H1 (cell line): ENCODE data around the gene SERGEF. TPM values are rescaled to one million over a fixed set of nuclear protein-coding genes. Genes with fewer than 3 reads are reported as not detected.

Experiments used
- CTCF ChIA-PET: fragments of 300-600 bp; sonication (Branson Sonifier 250); formaldehyde crosslinking; loops from one replicate; lab custom pipeline; 2021; ENCODE audit not compliant: partially characterized antibody; lab: Charles Lee
- POLR2A ChIA-PET: fragments of 300-600 bp; sonication (Branson Sonifier 250); formaldehyde crosslinking; loops from one replicate; lab custom pipeline; 2021; ENCODE audit warnings: inconsistent platforms; ENCODE audit not compliant: partially characterized antibody; lab: Charles Lee
- DNase-seq, 2 experiments: peaks; one replicate each; pipeline versions ENCODE4 v3.0.0 to v3.0.0-alpha.2; 2010 to 2022; ENCODE audit warnings: low spot score in 2 of 2, low read depth in 1 of 2, mixed read lengths in 1 of 2
- FAIRE-seq: peaks from 2 replicates; lab custom pipeline; 2011; peaks lifted over from hg19 to GRCh38; lab: Jason Lieb, UNC
- H2AFZ ChIP-seq: 2 replicates; pipeline ENCODE4 v1.8.1; 2012; ENCODE audit warnings: low read length, inconsistent platforms
- H2AK5ac ChIP-seq: 2 replicates; pipeline ENCODE4 v1.6.1; 2013; ENCODE audit warnings: low read depth, low read length
- H2BK120ac ChIP-seq: replicated peaks from 2 replicates; pipeline ENCODE3; 2013; ENCODE audit warnings: low read depth, low read length, inconsistent platforms
- H2BK12ac ChIP-seq: 2 replicates; pipeline ENCODE4 v1.6.1; 2013; ENCODE audit warnings: low read depth, low read length
- H2BK15ac ChIP-seq: 2 replicates; pipeline ENCODE4 v1.6.1; 2013; ENCODE audit warnings: low read length
- H2BK20ac ChIP-seq: 2 replicates; pipeline ENCODE4 v1.6.1; 2013; ENCODE audit warnings: low read length
- H2BK5ac ChIP-seq: 2 replicates; pipeline ENCODE4 v1.6.1; 2013; ENCODE audit warnings: low read depth, low read length
- H3K14ac ChIP-seq: 2 replicates; pipeline ENCODE4 v1.6.1; 2013; ENCODE audit warnings: inconsistent platforms; ENCODE audit not compliant: insufficient read length
- H3K18ac ChIP-seq: 2 replicates; pipeline ENCODE4 v1.6.1; 2013; ENCODE audit warnings: low read length; ENCODE audit errors: extremely low read depth
- H3K23ac ChIP-seq: 2 replicates; pipeline ENCODE4 v1.6.1; 2013; ENCODE audit warnings: inconsistent platforms; ENCODE audit not compliant: insufficient read length
- H3K23me2 ChIP-seq: 2 replicates; pipeline ENCODE4 v1.6.1; 2013; ENCODE audit warnings: low read depth, low read length
- H3K27ac ChIP-seq: 2 replicates; pipeline ENCODE4 v1.6.1; 2011; ENCODE audit warnings: low read depth, low read length, inconsistent platforms
- H3K27me3 ChIP-seq, 4 experiments: replicated peaks in 1 of 4; 1 replicate in 1 of 4; 2 replicates in 3 of 4; pipeline versions ENCODE4 v1.6.1 to v1.8.1; 2011 to 2013; ENCODE audit warnings: low read length in 3 of 4, mild to moderate bottlenecking in 3 of 4, inconsistent platforms in 2 of 4, mixed read lengths in 2 of 4, moderate library complexity in 1 of 4; ENCODE audit not compliant: control insufficient read depth in 3 of 4, insufficient read depth in 3 of 4; ENCODE audit errors: extremely low read depth in 1 of 4
- H3K36me3 ChIP-seq, 4 experiments: 2 replicates each; pipeline versions ENCODE4 v1.6.1 to v1.8.1; 2011 to 2013; ENCODE audit warnings: mild to moderate bottlenecking in 4 of 4, low read length in 3 of 4, moderate library complexity in 2 of 4, control low read depth in 1 of 4, inconsistent platforms in 1 of 4; ENCODE audit not compliant: insufficient read depth in 4 of 4, control insufficient read depth in 2 of 4
- H3K4ac ChIP-seq: replicated peaks from 2 replicates; pipeline ENCODE3; 2013; ENCODE audit warnings: low read length, low read depth, mixed read lengths, inconsistent platforms; ENCODE audit not compliant: insufficient read length
- H3K4me1 ChIP-seq, 4 experiments: replicated peaks in 1 of 4; 1 replicate in 1 of 4; 2 replicates in 3 of 4; pipeline versions ENCODE4 v1.6.1 to v1.8.1; 2011 to 2013; ENCODE audit warnings: low read length in 3 of 4, inconsistent platforms in 2 of 4, mixed read lengths in 1 of 4; ENCODE audit not compliant: insufficient read depth in 4 of 4, control insufficient read depth in 3 of 4
- H3K4me2 ChIP-seq, 2 experiments: 2 replicates each; pipeline versions ENCODE4 v1.6.1 to v1.8.1; 2011 to 2013; ENCODE audit warnings: low read depth in 2 of 2, low read length in 2 of 2, control low read depth in 1 of 2, inconsistent platforms in 1 of 2, mild to moderate bottlenecking in 1 of 2; ENCODE audit not compliant: insufficient read depth in 1 of 2
- H3K4me3 ChIP-seq, 4 experiments: fragments of 200-600, 300-600 bp in 1 of 4; sonication (generic), shearing (Covaris generic), sonication (Bioruptor Twin) in 1 of 4; 2 replicates each; pipeline versions ENCODE4 v1.5.1 to v1.8.1; 2011 to 2016; ENCODE audit warnings: low read length in 4 of 4, low read depth in 3 of 4, control low read depth in 2 of 4, inconsistent platforms in 2 of 4, mild to moderate bottlenecking in 2 of 4, mixed read lengths in 1 of 4, moderate library complexity in 1 of 4; ENCODE audit not compliant: insufficient read depth in 2 of 4; ENCODE audit errors: extremely low read depth in 1 of 4
- H3K56ac ChIP-seq: replicated peaks from 2 replicates; pipeline ENCODE3; 2013; ENCODE audit warnings: low read depth, mild to moderate bottlenecking, mixed read lengths, low read length, inconsistent platforms; ENCODE audit not compliant: insufficient read length
- H3K79me1 ChIP-seq: 2 replicates; pipeline ENCODE4 v1.6.1; 2013; ENCODE audit warnings: low read depth, low read length, control low read depth
- H3K79me2 ChIP-seq, 2 experiments: 2 replicates each; pipeline versions ENCODE4 v1.6.1 to v1.8.1; 2012 to 2013; ENCODE audit warnings: low read length in 2 of 2, mild to moderate bottlenecking in 2 of 2, inconsistent platforms in 1 of 2; ENCODE audit not compliant: insufficient read depth in 2 of 2, control insufficient read depth in 1 of 2
- H3K9ac ChIP-seq, 4 experiments: replicated peaks in 1 of 4; 1 replicate in 1 of 4; 2 replicates in 3 of 4; pipeline versions ENCODE4 v1.6.1 to v1.8.1; 2011 to 2013; ENCODE audit warnings: low read depth in 3 of 4, low read length in 3 of 4, control low read depth in 2 of 4, mild to moderate bottlenecking in 2 of 4, moderate library complexity in 2 of 4, inconsistent platforms in 1 of 4; ENCODE audit errors: extremely low read depth in 1 of 4
- H3K9me3 ChIP-seq, 2 experiments: 2 replicates each; pipeline versions ENCODE4 v1.6.1 to v1.8.1; 2012 to 2013; ENCODE audit warnings: mild to moderate bottlenecking in 2 of 2, moderate library complexity in 2 of 2, control low read depth in 1 of 2, inconsistent platforms in 1 of 2, low read depth in 1 of 2, low read length in 1 of 2, mixed read lengths in 1 of 2; ENCODE audit not compliant: insufficient read depth in 2 of 2
- H4K20me1 ChIP-seq, 2 experiments: replicated peaks in 1 of 2; 2 replicates each; pipeline versions ENCODE3 to v1.8.1; 2011 to 2013; ENCODE audit warnings: inconsistent platforms in 2 of 2, low read length in 2 of 2, mild to moderate bottlenecking in 1 of 2; ENCODE audit not compliant: insufficient read depth in 2 of 2, control insufficient read depth in 1 of 2
- H4K5ac ChIP-seq: 2 replicates; pipeline ENCODE4 v1.6.1; 2013; ENCODE audit warnings: low read length, low read depth, mixed read lengths, inconsistent platforms; ENCODE audit not compliant: insufficient read length
- H4K8ac ChIP-seq: 2 replicates; pipeline ENCODE4 v1.8.0; 2013; ENCODE audit warnings: mild to moderate bottlenecking, moderate library complexity, low read length, inconsistent platforms; ENCODE audit not compliant: insufficient read depth; ENCODE audit errors: extremely low read depth
- H4K91ac ChIP-seq: replicated peaks from 2 replicates; pipeline ENCODE3; 2013; ENCODE audit warnings: low read length, mixed read lengths, inconsistent platforms; ENCODE audit not compliant: insufficient read length
- ASH2L ChIP-seq: fragments of 200-600, 300-600 bp; sonication (generic); IDR thresholded peaks from one replicate; pipeline ENCODE4 v1.7.1; 2017; ENCODE audit warnings: low read length
- CBX8 ChIP-seq: fragments of 300-800, 300-1000 bp; sonication (generic); IDR thresholded peaks from 2 replicates; pipeline ENCODE4 v1.7.1; 2016; ENCODE audit warnings: low read depth, low read length, borderline replicate concordance
- KDM5A ChIP-seq: fragments of 200-600 bp; IDR thresholded peaks from 2 replicates; pipeline ENCODE4 v1.7.1; 2012; ENCODE audit warnings: mild to moderate bottlenecking, low read length, inconsistent platforms, mixed read lengths
- MAFK ChIP-seq: IDR thresholded peaks from 2 replicates; pipeline ENCODE4 v1.6.1; 2012; ENCODE audit warnings: low read depth, mild to moderate bottlenecking, improper control_type of control experiment, low read length
- POLR2A ChIP-seq, 2 experiments: IDR thresholded peaks; 1 replicate in 1 of 2; 2 replicates in 1 of 2; pipeline ENCODE4 v1.6.1; 2011; ENCODE audit warnings: low read depth in 2 of 2, low read length in 2 of 2, mild to moderate bottlenecking in 2 of 2; ENCODE audit errors: control extremely low read depth in 1 of 2
- RNF2 ChIP-seq: fragments of 200-900, 300-1000 bp; sonication (generic); IDR thresholded peaks from 2 replicates; pipeline ENCODE4 v1.7.1; 2016; ENCODE audit warnings: borderline replicate concordance, low read depth, mild to moderate bottlenecking, antibody characterized with exemption, low read length; ENCODE audit not compliant: poor library complexity, severe bottlenecking; ENCODE audit errors: missing control alignments
- SRF ChIP-seq: IDR thresholded peaks from 2 replicates; pipeline ENCODE4 v1.6.1; 2011; ENCODE audit warnings: mild to moderate bottlenecking, low read depth, low read length, moderate library complexity
- SUZ12 ChIP-seq: fragments of 200-600 bp; sonication (generic); IDR thresholded peaks from 2 replicates; pipeline ENCODE4 v1.6.1; 2012; ENCODE audit warnings: mild to moderate bottlenecking, inconsistent platforms, low read length, moderate library complexity, mixed read lengths
- USF2 ChIP-seq: IDR thresholded peaks from 2 replicates; pipeline ENCODE4 v1.6.1; 2011; ENCODE audit warnings: low read length, improper control_type of control experiment
- WGBS, 2 experiments: shearing (Covaris generic) in 1 of 2; methylation state at CpG; one replicate each; pipeline versions ENCODE4 v1.1.6 to v1.1.7; 2013 to 2015; ENCODE audit warnings: low lambda C conversion rate in 2 of 2, mixed read lengths in 2 of 2, inconsistent platforms in 1 of 2, low coverage in 1 of 2, missing lambda C conversion rate in 1 of 2; ENCODE audit not compliant: insufficient replicate concordance in 2 of 2, insufficient coverage in 1 of 2, insufficient read length in 1 of 2; ENCODE audit errors: extremely low coverage in 1 of 2, missing lambda C conversion rate in 1 of 2; 5-methylcytosine and 5-hydroxymethylcytosine counted together
- polyA plus RNA-seq, 7 experiments: library from polyadenylated mRNA; depleted of rRNA in 3 of 7; stranded (reverse) in 5 of 7; unstranded in 2 of 7; fragments of >200 nt in 5 of 7; fragments of 200-250 nt in 2 of 7; gene quantifications; 1 replicate in 5 of 7; 2 replicates in 1 of 7; 4 replicates in 1 of 7; pipeline versions ENCODE4 v1.2.1 to v1.2.3, GENCODE V29; 2011 to 2013; ENCODE audit warnings: missing spikeins in 2 of 7, mixed read lengths in 2 of 7
- total RNA-seq: library from RNA; stranded (reverse); fragmentation: NEBNext Ultra II Directional; extraction: Animal tissue kit (Norgen Biotek cat#: 25700); gene quantifications from 2 replicates; pipeline ENCODE4 v1.2.1, GENCODE V29; 2021

The SERGEF gene
- total and polyA plus RNA-seq, 2 of the 8 experiments (the other 6 are each of a cell fraction or from before 2014, with no cell fraction given), result 16.6 to 28.8 TPM

GRCh38 chr11:17894929-17895658 lies 117.8 kb downstream of the SERGEF start:
- no peak for FAIRE-seq
- no peak for DNase-seq
- Histone ChIP-seq H2BK120ac (no peak overlapping the region), H3K18ac (no peak overlapping the region), H3K56ac (no peak overlapping the region), H2BK5ac (no peak overlapping the region), H2BK12ac (no peak overlapping the region), H3K23ac (no peak overlapping the region), H2BK20ac (no peak overlapping the region), H3K4me1 (0 out of 7 replicates have a peak, but pooled peaks cover 0 to 2% (median 0%) of the 10 kb centered on the region in 4 experiments), H3K79me2 (no peaks in the 10 kb centered on the region), H3K4me3 (no peak overlapping the region)
- TF ChIP-seq MAFK (no peak), SRF (no peak), ASH2L (no peak), RNF2 (no peak), POLR2A (IDR thresholded peaks at IDR 0.05; ENCODE audit: control extremely low read depth in 1 of 2, low read depth in 2 of 2, low read length in 2 of 2) (no peak), USF2 (no peak), SUZ12 (no peak), CBX8 (no peak), KDM5A (no peak)
- TF ChIP-seq, all 59 proteins: peak for 0
- POLR2A ChIA-PET, result no interaction called here
- Histone ChIP-seq H2AK5ac (no peak overlapping the region), H3K4ac (no peak overlapping the region), H3K36me3 (no peaks in the 10 kb centered on the region), H3K23me2 (no peaks in the 10 kb centered on the region), H3K27me3 (no peaks in the 10 kb centered on the region), H4K91ac (no peak overlapping the region), H4K5ac (no peak overlapping the region), H4K8ac (no peak overlapping the region), H3K14ac (no peak overlapping the region), H2BK15ac (no peak overlapping the region), H3K9me3 (no peaks in the 10 kb centered on the region), H3K79me1 (no peaks in the 10 kb centered on the region), H4K20me1 (no peaks in the 10 kb centered on the region), H3K4me2 (no peak overlapping the region), H2AFZ (no peak overlapping the region), H3K9ac (no peak overlapping the region; a peak in 2 of 7 replicates), H3K27ac (no peak overlapping the region)
- CTCF ChIA-PET, result interaction anchor here (0.9 to 2.2 kb wide), 7 partner anchors 10 to 165 kb away, joined by 3 to 9 read pairs (median 4); no protein-coding TSS in a partner anchor
- WGBS, 2 experiments, result 94% methylated on average over 5 of the region's 5 CpGs; no CpG with 5 or more reads in 1 of the 2 experiments
